Middle frontal gyrus (tissue), 1 donor: ENCODE measurements around the gene MND1.
"Not testable (repeated sequence)": the region's sequence is repeated elsewhere in the genome, so short reads cannot be mapped to it uniquely, and the experiment has no call there.

Experiments used
- DNase-seq: peaks from one replicate; pipeline ENCODE4 v3.0.0-alpha.2; 2015; ENCODE audit warnings: low spot score; ENCODE audit errors: extremely low spot score

The MND1 gene

GRCh38 chr4:153402366-153402765 lies 57.9 kb downstream of the MND1 start:
- DNase-seq, result no peak

- DNase-seq, result no peak
Observed at GRCh38 chr4:153403726-153404125, 59.2 kb downstream of the MND1 start.

- no peak for DNase-seq
Observed at GRCh38 chr4:153407906-153408305, 63.4 kb downstream of the MND1 start.

DNA sequence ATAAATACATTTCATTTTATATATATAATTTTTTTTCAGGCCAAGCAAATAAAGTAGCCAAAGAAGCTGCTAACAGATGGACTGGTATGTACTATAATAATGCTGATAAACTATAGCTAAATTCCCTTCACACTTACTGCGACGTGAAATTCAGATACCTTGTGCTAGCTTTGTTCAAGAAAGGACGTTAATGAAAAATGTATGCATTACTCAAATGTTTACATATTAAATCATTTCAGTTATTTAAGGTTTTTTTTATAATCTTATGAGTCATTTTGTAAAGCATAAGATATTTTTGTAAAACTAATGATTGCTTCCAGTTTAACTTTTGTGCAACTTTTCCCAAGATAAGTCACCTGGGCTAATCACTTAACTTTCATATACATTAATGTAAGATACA lies 64.4 kb downstream of the MND1 start:
- DNase-seq, result no peak

GRCh38 chr4:153409412-153409811 lies 64.9 kb downstream of the MND1 start:
- no peak for DNase-seq

- DNase-seq, result no peak
Observed at GRCh38 chr4:153409924-153410501, 65.5 kb downstream of the MND1 start.

DNA sequence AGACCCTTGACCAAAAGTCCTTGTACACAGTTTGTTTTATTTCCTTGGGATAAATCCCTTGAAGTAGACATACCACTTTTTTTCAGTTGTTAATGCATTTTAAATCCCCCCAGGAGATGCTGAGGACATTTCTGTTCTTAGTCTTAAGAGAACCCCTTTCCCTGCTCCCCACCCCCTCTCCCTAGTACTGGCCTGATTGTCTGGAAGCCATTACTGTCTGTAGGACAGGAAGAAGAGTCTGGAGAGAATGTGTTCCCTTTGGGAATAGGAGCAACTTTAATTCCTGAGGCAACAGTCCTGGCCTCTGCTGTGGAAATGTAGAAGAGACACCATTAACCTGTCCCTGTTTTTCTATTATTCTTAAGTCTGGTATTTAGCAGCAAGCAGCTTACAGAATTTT lies 69.4 kb downstream of the MND1 start:
- no peak for DNase-seq

DNA sequence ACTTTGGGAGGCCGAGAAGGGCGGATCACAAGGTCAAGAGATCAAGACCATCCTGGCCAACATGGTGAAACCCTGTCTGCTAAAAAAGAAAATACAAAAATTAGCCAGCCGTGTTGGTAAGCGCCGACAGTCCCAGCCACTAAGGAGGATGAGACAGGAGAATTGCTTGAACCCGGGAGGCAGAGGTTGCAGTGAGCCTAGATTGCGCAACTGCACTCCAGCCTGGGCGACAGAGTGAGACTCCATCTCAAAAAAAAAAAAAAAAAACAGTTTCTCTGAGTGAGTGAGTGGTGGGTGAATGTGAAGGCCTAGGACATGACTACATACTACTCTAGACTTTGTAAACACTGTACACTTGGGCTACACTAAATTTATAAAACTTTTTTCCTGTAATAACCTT lies 72.0 kb downstream of the MND1 start:
- not testable (repeated sequence) for DNase-seq

DNA sequence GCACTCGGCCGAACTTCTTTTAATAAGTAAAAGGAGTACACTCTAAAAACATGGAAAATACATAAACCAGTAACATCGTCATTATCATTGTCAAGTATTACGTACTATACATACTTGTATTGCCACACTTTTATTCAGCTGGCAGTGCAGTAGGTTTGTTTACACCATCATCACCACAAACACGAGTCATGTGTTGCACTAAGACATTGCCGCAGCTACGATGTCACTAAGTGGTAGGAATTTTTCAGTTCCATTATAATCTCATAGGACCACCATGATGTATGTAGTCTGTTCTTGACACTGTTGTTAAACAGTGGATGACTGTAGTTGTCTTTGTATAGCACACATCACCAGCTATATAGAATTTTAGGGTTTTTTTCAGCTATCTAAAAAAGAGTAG lies 73.6 kb downstream of the MND1 start:
- DNase-seq, result no peak

GRCh38 chr4:153418558-153418957 lies 74.1 kb downstream of the MND1 start:
- DNase-seq, result no peak

DNA sequence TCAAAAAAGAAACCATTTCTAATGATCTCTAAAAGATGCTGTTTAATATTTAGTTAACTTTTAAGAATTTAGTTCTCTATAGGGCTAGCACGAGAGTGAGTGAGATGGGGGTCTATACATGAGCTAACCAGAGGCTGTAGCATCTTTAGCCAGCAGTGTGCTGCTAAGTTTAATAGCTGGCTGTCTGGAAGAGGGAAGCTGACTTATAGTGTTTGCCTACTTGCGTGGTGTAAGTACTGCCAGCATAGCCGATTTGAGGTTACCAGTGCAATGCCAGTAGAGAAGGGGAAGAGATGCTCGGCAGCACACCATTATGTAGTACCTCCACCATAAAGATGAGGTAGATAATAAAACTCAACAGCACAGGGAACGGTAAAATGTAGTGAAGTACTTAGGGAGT lies 74.5 kb downstream of the MND1 start:
- no peak for DNase-seq

- DNase-seq, result no peak
Observed at GRCh38 chr4:153419673-153420278, 75.3 kb downstream of the MND1 start.

- no peak for DNase-seq
Observed at GRCh38 chr4:153420361-153420760, 75.9 kb downstream of the MND1 start.

GRCh38 chr4:153421941-153422340 lies 77.5 kb downstream of the MND1 start:
- no peak for DNase-seq

DNA sequence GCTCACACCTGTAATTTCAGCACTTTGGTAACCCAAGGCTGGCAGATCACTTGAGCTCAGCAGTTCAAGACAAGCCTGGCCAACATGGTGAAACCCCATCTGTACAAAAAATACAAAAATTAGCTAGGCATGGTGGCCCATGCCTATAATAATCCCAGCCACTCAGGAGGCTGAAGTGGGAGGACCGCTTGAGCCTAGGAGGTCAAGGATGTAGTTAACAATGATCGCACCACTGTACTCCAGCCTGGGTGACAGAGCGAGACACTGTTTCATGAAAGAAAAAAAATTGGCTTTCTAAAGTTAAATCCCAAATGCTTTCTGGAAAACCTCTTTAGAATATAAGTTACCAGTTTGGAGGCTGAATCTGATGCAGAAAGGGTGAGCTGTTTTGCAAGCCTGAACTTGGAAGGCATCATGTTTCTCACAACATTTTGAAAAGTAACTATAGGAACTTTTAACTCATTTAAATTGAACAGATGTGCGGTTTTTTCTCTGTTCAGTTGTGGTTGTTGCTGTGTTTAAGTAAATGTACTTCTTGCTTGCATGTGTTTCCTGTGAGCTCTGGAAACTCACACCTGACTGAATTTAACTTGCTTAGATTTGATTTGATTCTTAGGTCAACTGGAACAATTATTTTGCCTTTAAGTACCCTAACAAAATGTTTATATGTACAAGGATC lies 81.9 kb downstream of the MND1 start:
- no peak for DNase-seq

DNA sequence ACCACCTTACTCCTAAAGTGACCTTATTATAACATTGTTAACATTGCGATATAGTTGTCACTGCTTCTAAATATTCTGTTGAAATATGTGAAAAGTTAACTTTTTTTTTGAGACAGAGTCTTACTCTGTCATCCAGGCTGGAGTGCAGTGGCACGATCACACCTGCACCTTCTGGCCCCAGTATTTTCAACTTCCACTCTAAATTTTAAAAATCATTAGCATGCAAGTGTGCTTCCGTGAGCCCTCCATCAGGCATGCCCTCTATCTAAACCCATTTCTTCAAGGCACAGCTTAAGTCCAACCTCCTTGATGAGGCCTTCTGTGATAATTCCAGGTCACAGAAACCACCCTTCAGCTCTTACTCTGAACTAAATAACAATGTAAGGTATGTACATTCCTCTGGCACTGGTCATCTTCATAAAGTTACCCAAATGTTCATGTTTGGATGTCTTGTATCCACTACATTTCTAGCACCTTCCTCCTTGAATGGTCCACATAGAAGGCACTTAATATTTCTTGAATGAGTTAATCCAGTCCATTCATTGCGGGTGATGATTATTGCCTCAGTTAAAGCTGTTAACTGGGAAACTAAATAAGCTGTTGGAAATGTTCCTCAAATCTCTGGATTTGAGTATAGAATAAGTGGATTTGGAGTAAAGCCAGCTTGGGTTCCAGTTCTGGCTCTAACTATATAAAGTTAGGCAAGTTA lies 83.0 kb downstream of the MND1 start:
- no peak for DNase-seq

GRCh38 chr4:153428941-153429475 lies 84.5 kb downstream of the MND1 start:
- no peak for DNase-seq

DNA sequence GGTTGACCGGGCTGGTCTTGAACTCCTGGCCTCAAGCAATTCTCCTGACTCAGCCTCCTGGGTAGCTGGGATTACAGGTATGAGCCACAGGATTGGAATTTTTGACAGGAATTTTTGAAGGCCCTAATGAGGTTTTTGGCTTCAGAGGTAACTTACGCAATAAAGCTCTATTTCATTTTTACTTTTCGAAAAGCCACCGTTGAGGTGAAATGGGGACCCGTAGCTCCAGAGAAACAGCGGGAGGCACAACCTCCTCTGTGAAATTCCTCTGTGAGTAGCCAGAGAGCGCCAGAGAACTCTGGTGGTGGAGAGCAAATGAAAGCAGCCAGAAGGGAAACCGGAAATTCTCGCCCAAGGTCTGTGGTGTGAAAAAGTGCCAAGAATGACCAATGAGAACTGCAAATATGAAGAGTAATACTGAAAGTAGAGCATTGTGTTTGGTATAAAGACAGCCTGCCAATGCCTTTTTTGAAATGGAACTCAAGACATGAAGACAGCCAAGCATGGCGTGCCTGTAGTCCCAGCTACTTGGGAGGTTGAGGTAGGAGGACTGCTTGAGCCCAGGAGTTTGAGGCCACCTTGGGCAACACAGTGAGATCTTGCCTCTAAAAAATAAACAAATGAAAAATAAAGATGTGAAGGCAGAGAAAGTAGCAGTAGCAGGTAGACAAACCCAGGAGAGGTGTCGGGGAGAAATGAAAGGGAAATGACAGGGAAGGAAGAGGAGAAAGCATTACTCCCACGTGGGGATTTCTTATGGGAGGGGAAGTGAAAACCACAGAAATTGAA lies 88.7 kb downstream of the MND1 start:
- no peak for DNase-seq

DNA sequence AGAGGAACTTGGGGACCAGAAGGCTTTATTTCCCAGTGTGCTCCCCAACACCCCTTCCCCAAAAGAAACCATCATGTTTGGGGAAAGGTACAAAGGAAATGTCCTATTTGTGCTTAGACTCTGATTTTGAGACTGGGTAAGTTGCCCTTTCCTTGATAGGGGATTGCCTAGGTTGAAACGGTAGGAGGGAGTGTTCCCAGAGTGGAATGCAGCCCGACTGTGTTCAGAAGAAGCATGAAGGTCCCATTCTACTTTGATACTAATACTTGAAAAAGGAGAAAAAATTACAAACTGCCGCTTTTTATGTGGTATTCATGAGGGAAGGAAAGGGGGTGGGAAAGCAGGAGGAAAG lies 89.2 kb downstream of the MND1 start:
- DNase-seq, result no peak

GRCh38 chr4:153434190-153434589 lies 89.7 kb downstream of the MND1 start:
- no peak for DNase-seq
